ENCODE measurements around the gene ZNF334.

The ZNF334 gene

GRCh38 chr20:46552460-46553420, 39.4 kb upstream of the ZNF334 start:
- peaks cover 26% of the 10 kb centered on the region for H3K27me3 ChIP-seq
- H3K4me3 ChIP-seq (ENCODE audit: low read depth, low read length) = no peak overlapping the region
- no peaks in the 10 kb centered on the region for H3K9me3 ChIP-seq
- H3K36me3 ChIP-seq = no peaks in the 10 kb centered on the region
- DNase-seq = no peak
- TF ChIP-seq, protein P1, sequence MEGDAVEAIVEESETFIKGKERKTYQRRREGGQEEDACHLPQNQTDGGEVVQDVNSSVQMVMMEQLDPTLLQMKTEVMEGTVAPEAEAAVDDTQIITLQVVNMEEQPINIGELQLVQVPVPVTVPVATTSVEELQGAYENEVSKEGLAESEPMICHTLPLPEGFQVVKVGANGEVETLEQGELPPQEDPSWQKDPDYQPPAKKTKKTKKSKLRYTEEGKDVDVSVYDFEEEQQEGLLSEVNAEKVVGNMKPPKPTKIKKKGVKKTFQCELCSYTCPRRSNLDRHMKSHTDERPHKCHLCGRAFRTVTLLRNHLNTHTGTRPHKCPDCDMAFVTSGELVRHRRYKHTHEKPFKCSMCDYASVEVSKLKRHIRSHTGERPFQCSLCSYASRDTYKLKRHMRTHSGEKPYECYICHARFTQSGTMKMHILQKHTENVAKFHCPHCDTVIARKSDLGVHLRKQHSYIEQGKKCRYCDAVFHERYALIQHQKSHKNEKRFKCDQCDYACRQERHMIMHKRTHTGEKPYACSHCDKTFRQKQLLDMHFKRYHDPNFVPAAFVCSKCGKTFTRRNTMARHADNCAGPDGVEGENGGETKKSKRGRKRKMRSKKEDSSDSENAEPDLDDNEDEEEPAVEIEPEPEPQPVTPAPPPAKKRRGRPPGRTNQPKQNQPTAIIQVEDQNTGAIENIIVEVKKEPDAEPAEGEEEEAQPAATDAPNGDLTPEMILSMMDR (IDR thresholded peaks at IDR 0.05; ENCODE audit: low read depth, low read length) = no peak
- H3K4me1 ChIP-seq = no peaks in the 10 kb centered on the region

DNA sequence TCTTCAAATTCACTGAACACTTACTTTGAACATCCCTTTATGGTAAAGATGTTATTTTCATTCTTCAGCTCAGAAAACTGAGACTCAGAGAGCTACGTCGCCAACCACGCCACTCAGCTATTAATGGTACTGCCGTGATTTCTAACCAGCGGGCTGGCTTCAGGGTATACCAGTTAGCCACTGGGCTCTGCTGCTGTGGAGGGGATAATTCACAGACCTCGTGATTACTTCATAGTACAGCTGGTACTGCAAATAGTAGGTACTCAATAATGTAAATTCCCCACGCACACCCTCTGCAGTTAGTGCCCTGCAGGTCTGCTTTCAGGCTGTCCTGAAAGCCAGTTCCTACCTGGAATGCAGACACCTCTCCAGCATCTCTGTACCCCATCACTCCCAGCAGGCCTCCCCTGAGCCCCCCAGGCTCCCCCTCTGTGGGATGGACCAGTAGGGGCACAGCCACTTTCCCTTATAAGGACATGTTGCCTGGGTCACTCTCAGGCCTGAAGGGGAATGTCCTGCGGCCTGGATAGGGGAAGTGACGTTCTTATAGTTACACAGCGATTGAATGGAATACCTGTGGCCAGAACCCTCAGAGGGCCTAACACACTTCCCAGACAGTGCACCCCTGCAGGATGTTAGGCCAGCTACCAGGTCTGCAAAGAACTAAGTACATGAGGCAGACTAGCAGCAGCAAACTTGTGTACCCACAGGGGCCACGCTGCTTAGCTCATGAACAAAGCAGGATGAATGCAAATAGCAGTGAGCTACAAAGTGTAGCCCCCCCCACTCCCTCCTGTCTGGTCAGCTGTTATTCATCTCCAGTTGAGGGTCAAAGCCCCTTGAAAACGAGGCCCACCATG, 38.4 kb upstream of the ZNF334 start:
- no peaks in the 10 kb centered on the region for H3K4me1 ChIP-seq
- peaks cover 16% of the 10 kb centered on the region for H3K27me3 ChIP-seq
- H3K36me3 ChIP-seq = no peaks in the 10 kb centered on the region
- TF ChIP-seq, protein P1 (IDR thresholded peaks at IDR 0.05; ENCODE audit: low read depth, low read length) = no peak
- H3K9me3 ChIP-seq = no peaks in the 10 kb centered on the region
- no peak overlapping the region for H3K4me3 ChIP-seq (ENCODE audit: low read depth, low read length)
- no peak for DNase-seq

GRCh38 chr20:46550461-46550860, 37.1 kb upstream of the ZNF334 start, which contains the start of gene OCSTAMP:
OCSTAMP (minus strand) TSS chr20:46550654; CDS start chr20:46550560, 94 bp downstream.
- Histone ChIP-seq H3K4me3 (ENCODE audit: low read depth, low read length) (no peak within 1 kb of the TSS), H3K36me3 (no peaks in the 10 kb centered on the region), H3K9me3 (no peaks in the 10 kb centered on the region), H3K4me1 (no peaks in the 10 kb centered on the region), H3K27me3 (peaks cover 8% of the 10 kb centered on the region)
- DNase-seq = no peak
- TF ChIP-seq, protein P1 (IDR thresholded peaks at IDR 0.05; ENCODE audit: low read depth, low read length) = no peak

- H3K4me1 ChIP-seq = no peaks in the 10 kb centered on the region
- no peaks in the 10 kb centered on the region for H3K9me3 ChIP-seq
- H3K27me3 ChIP-seq = peaks cover 8% of the 10 kb centered on the region
- no peak overlapping the region for H3K4me3 ChIP-seq (ENCODE audit: low read depth, low read length)
- no peaks in the 10 kb centered on the region for H3K36me3 ChIP-seq
- no peak for DNase-seq
- TF ChIP-seq, protein P1 (IDR thresholded peaks at IDR 0.05; ENCODE audit: low read depth, low read length) = no peak
Measured at GRCh38 chr20:46549188-46549972, 36.0 kb upstream of the ZNF334 start.

- DNase-seq = no peak
- Histone ChIP-seq H3K27me3 (peaks cover 11% of the 10 kb centered on the region), H3K36me3 (no peaks in the 10 kb centered on the region), H3K4me1 (no peaks in the 10 kb centered on the region), H3K4me3 (ENCODE audit: low read depth, low read length) (no peak overlapping the region), H3K9me3 (no peaks in the 10 kb centered on the region)
- TF ChIP-seq, protein P1 (IDR thresholded peaks at IDR 0.05; ENCODE audit: low read depth, low read length) = no peak
Measured at GRCh38 chr20:46548688-46549087, 35.3 kb upstream of the ZNF334 start.

All from BE2C (cell line).